Uterus (tissue), 2 donors: ENCODE data around the gene MSX1.

Source experiments
- POLR2A ChIP-seq, 2 donors: fragments of 450-650 bp; IDR thresholded peaks; one replicate each; pipeline ENCODE4 v1.6.1; 2016; ENCODE audit warnings: antibody characterized with exemption in 2 of 2, mild to moderate bottlenecking in 1 of 2, moderate library complexity in 1 of 2
- TF ChIP-seq, protein P1 (sequence below), 4 experiments: fragments of 200-600 bp in 2 of 4; fragments of 450-650 bp in 2 of 4; sonication (generic) in 2 of 4; IDR thresholded peaks; one replicate each; pipeline ENCODE4 v1.5.1; 2016 to 2019; ENCODE audit warnings: antibody characterized with exemption in 4 of 4, mild to moderate bottlenecking in 2 of 4, moderate library complexity in 1 of 4

DNA sequence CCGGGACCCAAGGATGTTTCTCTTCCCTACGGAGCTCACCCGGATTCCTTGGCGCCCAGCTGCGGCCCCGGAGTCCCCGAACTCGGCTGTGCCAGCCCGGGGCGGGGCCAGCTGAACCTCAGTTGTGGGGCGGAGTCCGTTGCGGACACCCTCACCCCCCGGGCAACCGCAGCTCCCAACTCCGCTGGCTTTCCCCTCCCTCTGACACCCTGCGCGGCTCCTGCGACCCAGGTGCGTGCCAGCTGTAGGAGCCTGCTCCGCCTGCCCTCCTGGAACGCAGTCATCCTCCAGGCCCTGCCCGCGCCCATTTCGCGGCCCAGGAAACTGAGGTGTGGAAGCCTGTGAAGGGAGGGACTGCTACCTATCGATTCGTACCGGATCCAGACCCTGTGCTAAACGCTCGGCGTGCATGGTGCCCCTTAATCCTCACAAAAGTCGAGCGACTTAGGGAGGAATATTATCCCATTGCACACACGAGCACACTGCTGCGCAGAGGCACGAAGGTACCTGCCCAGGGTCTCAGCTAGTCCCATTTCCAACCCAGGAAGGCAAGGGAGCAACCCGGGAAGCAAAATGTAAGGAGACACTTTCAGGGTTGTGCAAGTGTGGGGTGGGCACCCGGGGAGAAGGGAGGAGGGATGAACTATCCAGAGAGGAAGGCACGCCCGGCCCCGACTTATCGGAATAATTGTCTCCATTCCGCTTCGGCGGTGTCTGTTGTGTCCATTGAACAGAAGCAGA, 12.3 kb downstream of the MSX1 start:
- TF ChIP-seq, protein P1, sequence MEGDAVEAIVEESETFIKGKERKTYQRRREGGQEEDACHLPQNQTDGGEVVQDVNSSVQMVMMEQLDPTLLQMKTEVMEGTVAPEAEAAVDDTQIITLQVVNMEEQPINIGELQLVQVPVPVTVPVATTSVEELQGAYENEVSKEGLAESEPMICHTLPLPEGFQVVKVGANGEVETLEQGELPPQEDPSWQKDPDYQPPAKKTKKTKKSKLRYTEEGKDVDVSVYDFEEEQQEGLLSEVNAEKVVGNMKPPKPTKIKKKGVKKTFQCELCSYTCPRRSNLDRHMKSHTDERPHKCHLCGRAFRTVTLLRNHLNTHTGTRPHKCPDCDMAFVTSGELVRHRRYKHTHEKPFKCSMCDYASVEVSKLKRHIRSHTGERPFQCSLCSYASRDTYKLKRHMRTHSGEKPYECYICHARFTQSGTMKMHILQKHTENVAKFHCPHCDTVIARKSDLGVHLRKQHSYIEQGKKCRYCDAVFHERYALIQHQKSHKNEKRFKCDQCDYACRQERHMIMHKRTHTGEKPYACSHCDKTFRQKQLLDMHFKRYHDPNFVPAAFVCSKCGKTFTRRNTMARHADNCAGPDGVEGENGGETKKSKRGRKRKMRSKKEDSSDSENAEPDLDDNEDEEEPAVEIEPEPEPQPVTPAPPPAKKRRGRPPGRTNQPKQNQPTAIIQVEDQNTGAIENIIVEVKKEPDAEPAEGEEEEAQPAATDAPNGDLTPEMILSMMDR (IDR thresholded peaks at IDR 0.05): no peak
- no peak for TF ChIP-seq POLR2A (IDR thresholded peaks at IDR 0.05)
